Thyroid gland (tissue), 4 donors: Measurements from ENCODE around the gene ZNF143. TPM values are rescaled to one million over a fixed set of nuclear protein-coding genes. Genes with fewer than 3 reads are reported as not detected.
A peak's percentile ranks its signal among the peaks of the same experiment; 100 is the strongest.

Experiments
- DNase-seq, 2 donors: peaks; one replicate each; pipeline ENCODE4 v3.0.0-alpha.2; 2019
- H3K27ac ChIP-seq, 3 donors: fragments of 200-600 bp; sonication (generic); 1 replicate in 2 of 3; 2 replicates in 1 of 3; pipeline ENCODE4 v1.5.1; 2016 to 2019; ENCODE audit warnings: mild to moderate bottlenecking in 1 of 3, moderate library complexity in 1 of 3
- H3K27me3 ChIP-seq: fragments of 200-600 bp; sonication (generic); one replicate; pipeline ENCODE4 v1.5.1; 2019
- H3K36me3 ChIP-seq, 2 donors: fragments of 200-600 bp; sonication (generic); one replicate each; pipeline ENCODE4 v1.5.1; 2016 to 2019
- H3K4me1 ChIP-seq, 2 donors: fragments of 200-600 bp; sonication (generic); one replicate each; pipeline ENCODE4 v1.5.1; 2017 to 2019
- H3K4me3 ChIP-seq, 3 donors: fragments of 200-600 bp; sonication (generic); replicated peaks in 1 of 3; 1 replicate in 2 of 3; 2 replicates in 1 of 3; pipeline ENCODE4 v1.5.1; 2016; ENCODE audit warnings: mild to moderate bottlenecking in 1 of 3
- H3K9me3 ChIP-seq: fragments of 200-600 bp; sonication (generic); one replicate; pipeline ENCODE4 v1.5.1; 2017
- CTCF ChIP-seq, 6 experiments: fragments of 200-600 bp in 3 of 6; fragments of 450-650 bp in 3 of 6; sonication (generic) in 3 of 6; IDR thresholded peaks; one replicate each; pipeline ENCODE4 v1.5.1; 2016 to 2019; ENCODE audit warnings: antibody characterized with exemption in 6 of 6, mild to moderate bottlenecking in 2 of 6, inconsistent platforms in 1 of 6, moderate library complexity in 1 of 6
- POLR2A ChIP-seq, 2 donors: fragments of 450-650 bp; IDR thresholded peaks; one replicate each; pipeline ENCODE4 v1.6.1; 2017; ENCODE audit warnings: antibody characterized with exemption in 2 of 2, mild to moderate bottlenecking in 2 of 2, moderate library complexity in 1 of 2
- WGBS, 2 donors: methylation state at CpG; one replicate each; pipeline ENCODE4 v1.1.5; 2017; 5-methylcytosine and 5-hydroxymethylcytosine counted together
- intact Hi-C: fragments of 100-400 bp; cut with DNase I; formaldehyde crosslinking; loops from one replicate; pipeline ENCODE4 v1.15.1; 2023
- total RNA-seq, 4 donors: library from RNA; depleted of rRNA; stranded (reverse); fragments of >200 nt; gene quantifications; one replicate each; pipeline ENCODE4 v1.2.3, GENCODE V29; 2016

ZNF143 gene
- total RNA-seq, 4 donors from 2014 or later, result 16.3 to 26.1 (median 21.1) TPM

- no peak for DNase-seq
- Histone ChIP-seq H3K27ac (no peak overlapping the region), H3K4me3 (no peak overlapping the region), H3K27me3 (no peaks in the 10 kb centered on the region), H3K36me3 (no peaks in the 10 kb centered on the region), H3K9me3 (no peaks in the 10 kb centered on the region), H3K4me1 (peaks cover 19 to 22% of the 10 kb centered on the region in 2 donors)
- TF ChIP-seq CTCF (IDR thresholded peaks at IDR 0.05) (no peak), POLR2A (IDR thresholded peaks at IDR 0.05) (no peak)
- intact Hi-C loops, result loop anchor here (10.0 kb wide), 1 partner anchor 231 kb away; no protein-coding TSS in a partner anchor
- 90 to 98% methylated on average over 2 of the region's 2 CpGs for WGBS, 2 donors
These were observed 63.2 kb downstream of the ZNF143 start for GRCh38 chr11:9524001-9524400.

- no peak overlapping the region for H3K4me3 ChIP-seq
- H3K9me3 ChIP-seq, result no peaks in the 10 kb centered on the region
- H3K36me3 ChIP-seq, result no peaks in the 10 kb centered on the region
- WGBS, 2 donors, result 81 to 83% methylated on average over 3 of the region's 3 CpGs
- no peaks in the 10 kb centered on the region for H3K27me3 ChIP-seq
- intact Hi-C loops, result loop anchor here (10.0 kb wide), 1 partner anchor 230 kb away; no protein-coding TSS in a partner anchor
- peaks cover 31 to 33% of the 10 kb centered on the region in 2 donors for H3K4me1 ChIP-seq
- DNase-seq, result no peak
- no peak overlapping the region for H3K27ac ChIP-seq
- TF ChIP-seq CTCF (IDR thresholded peaks at IDR 0.05), result no peak
- no peak for TF ChIP-seq POLR2A (IDR thresholded peaks at IDR 0.05)
These were observed 64.3 kb downstream of the ZNF143 start for GRCh38 chr11:9525116-9525515.

- H3K9me3 ChIP-seq, result no peaks in the 10 kb centered on the region
- peaks cover 41 to 43% of the 10 kb centered on the region in 2 donors for H3K4me1 ChIP-seq
- intact Hi-C loops, result loop anchor here (10.0 kb wide), 1 partner anchor 227 kb away; no protein-coding TSS in a partner anchor
- peak overlapping the region; percentile 0 to 95 (median 55) for H3K27ac ChIP-seq
- no peak overlapping the region for H3K4me3 ChIP-seq
- no peak for DNase-seq
- TF ChIP-seq CTCF (IDR thresholded peaks at IDR 0.05) (no peak), POLR2A (IDR thresholded peaks at IDR 0.05) (no peak)
- WGBS, 2 donors, result 47 to 48% methylated on average over 8 of the region's 8 CpGs
- no peaks in the 10 kb centered on the region for H3K27me3 ChIP-seq
- H3K36me3 ChIP-seq, result no peaks in the 10 kb centered on the region
These were observed 66.8 kb downstream of the ZNF143 start for GRCh38 chr11:9527481-9528135.

- intact Hi-C loops, result loop anchor here (10.0 kb wide), 1 partner anchor 227 kb away; no protein-coding TSS in a partner anchor
- H3K27ac ChIP-seq, result peak overlapping the region; percentile 0 to 95 (median 92)
- peaks cover 42 to 47% of the 10 kb centered on the region in 2 donors for H3K4me1 ChIP-seq
- WGBS, 2 donors, result 90 to 92% methylated on average over 1 of the region's 1 CpG
- H3K27me3 ChIP-seq, result no peaks in the 10 kb centered on the region
- no peaks in the 10 kb centered on the region for H3K36me3 ChIP-seq
- no peak for DNase-seq
- H3K4me3 ChIP-seq, result no peak overlapping the region
- H3K9me3 ChIP-seq, result no peaks in the 10 kb centered on the region
- no peak for TF ChIP-seq CTCF (IDR thresholded peaks at IDR 0.05)
- no peak for TF ChIP-seq POLR2A (IDR thresholded peaks at IDR 0.05)
These were observed 67.3 kb downstream of the ZNF143 start for GRCh38 chr11:9528136-9528501.
